ENCODE data around the gene DEUP1.
"Not testable (repeated sequence)": the region's sequence is repeated elsewhere in the genome, so short reads cannot be mapped to it uniquely, and the experiment has no call there.

DEUP1 gene

DNA sequence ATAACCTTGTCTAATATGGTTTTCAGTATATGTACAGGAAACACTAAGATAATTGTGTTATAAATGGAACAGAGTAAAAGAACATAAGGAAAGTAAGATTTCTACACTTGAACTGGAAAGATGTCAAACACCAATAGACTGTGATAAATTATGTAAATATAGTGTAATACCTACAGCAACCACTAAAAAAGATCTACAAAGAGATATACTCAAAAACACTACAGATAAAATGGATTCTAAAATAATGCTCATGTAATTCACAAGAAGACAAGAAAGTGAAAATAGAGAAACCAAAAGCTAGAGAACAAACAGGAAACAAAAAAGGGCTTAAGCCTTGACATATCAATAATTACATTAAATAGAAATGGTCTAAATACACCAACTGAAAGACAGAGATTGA is 30.9 kb downstream of the DEUP1 start:
- DNase-seq = no peak

DNA sequence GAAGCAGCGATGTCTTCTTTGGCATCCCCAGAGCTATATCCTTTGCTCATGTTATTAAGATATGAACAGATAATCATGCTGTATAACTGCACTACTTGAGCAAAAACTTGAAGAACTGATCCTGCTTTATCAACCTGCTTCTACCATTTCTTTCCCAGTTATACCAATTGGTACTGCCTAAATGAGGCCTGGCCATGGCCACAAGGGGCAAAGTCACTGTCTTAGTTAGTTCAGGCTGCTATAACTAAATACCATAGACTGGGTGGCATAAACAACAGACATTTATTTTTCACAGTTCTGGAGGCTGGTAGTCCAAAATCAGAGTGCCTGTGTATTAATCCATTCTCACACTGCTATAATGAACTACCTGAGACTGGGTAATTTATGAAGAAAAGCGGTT is 37.5 kb downstream of the DEUP1 start:
- DNase-seq = no peak

DNA sequence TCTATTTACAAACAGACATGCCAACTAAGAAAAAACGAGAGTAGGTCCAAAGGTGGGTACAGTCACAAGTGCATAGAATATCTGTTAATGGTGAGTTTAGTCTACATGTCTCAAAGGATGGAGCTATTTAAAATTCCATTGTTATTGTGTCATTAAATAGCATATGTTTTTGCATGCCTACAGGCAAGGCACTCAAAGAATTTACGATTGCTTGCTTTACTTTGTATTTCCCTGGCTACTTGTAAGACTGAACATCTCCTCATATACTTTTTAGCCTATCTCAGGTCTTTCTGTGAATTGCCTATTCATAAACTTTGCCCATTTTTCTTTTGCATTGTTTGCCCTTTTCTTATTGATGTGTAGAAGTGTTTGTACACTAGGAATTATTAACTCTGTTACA is 39.7 kb downstream of the DEUP1 start:
- no peak for DNase-seq

DNA sequence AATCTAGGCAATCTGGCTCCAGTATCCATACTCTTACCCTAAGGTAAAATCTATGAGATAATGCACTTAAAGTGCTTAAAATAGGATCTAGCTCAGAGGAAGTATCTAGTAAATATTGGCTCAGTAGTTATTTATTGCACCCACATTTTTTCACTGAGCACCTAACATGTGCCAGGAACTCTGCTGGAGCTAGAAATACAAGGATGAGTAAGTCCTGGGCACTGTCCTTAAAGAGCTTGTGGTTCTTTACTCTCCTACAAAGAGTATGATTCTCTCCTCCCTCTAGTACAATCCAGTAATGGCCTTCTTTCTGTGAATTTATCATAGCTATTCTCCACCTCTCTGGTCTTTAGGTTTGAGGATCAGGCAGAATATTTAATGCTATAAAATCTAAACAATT is 59.2 kb downstream of the DEUP1 start:
- DNase-seq = no peak

- no peak for DNase-seq
Observed at GRCh38 chr11:93392867-93393266, 62.3 kb downstream of the DEUP1 start.

GRCh38 chr11:93393386-93393785 is 62.8 kb downstream of the DEUP1 start:
- DNase-seq = no peak

DNA sequence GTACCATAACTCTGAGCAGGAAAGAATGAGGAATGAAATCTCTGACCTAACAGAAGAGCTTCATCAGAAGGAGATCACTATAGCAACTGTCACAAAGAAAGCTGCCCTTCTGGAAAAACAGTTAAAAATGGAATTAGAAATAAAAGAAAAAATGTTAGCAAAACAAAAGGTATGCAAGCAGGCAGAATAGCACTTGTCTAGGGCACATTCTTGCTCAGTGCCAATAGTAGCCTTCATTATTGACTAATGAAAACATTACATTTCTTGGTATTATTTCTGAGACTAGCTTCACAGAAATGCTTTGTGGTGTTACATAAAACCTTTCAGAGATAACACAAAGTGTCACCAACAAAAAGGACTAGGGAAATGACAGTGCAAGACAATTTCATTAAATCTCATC is 63.9 kb downstream of the DEUP1 start:
- no peak for DNase-seq

GRCh38 chr11:93396316-93396715 is 65.8 kb downstream of the DEUP1 start:
- DNase-seq = no peak

- no peak for DNase-seq
Observed at GRCh38 chr11:93403930-93404329, 73.4 kb downstream of the DEUP1 start.

GRCh38 chr11:93407777-93408401 is 77.3 kb downstream of the DEUP1 start:
- DNase-seq = no peak

DNA sequence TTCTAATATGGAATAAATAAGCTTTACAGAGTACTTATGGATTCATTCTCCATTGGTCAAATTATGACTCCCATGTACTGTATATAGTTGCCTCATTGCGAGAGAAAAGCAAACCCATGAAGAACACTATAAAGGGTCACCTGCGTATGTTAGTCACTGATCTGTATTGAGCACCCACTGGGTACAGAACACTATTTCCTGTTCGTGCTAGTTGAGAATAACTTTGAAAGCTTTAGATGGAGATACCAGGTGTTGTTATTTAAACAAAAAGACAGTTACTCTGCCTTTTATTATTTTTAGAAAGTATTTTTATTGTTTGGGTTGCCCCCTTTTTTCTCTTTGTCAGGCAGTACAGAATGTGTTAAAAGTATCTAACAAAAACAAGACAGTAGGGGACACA is 79.9 kb downstream of the DEUP1 start:
- no peak for DNase-seq

- DNase-seq = no peak
Observed at GRCh38 chr11:93411705-93412104, 81.2 kb downstream of the DEUP1 start.

DNA sequence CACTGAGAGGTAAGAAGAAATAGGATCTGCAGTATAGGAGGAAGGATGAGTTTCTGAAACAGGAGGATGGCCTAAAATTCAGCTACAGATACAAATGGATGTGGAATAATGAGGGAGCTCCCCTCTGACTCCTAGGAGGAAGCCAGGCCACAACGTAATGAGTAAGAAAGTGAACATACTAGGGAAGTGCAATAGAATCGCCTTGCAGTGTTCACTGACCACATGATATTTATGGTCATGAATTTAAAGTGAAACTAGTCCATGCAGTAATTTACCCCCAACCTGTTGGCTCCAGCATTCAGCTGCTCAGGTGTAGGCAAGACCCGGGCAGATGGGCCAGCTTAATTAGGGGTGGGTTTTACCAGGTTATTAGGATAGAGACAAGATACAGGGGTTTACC is 101.7 kb downstream of the DEUP1 start:
- no peak for DNase-seq

DNA sequence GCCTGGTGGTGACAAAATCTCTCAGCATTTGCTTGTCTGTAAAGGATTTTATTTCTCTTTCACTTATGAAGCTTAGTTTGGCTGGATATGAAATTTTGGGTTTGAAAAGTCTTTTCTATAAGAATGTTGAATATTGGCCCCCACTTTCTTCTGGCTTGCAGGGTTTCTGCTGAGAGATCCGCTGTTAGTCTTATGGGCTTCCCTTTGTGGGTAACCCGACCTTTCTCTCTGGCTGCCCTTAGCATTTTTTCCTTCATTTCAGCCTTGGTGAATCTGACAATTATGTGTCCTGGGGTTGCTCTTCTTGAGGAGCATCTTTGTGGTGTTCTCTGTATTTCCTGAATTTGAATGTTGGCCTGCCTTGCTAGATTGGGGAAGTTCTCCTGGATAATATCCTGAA is 112.7 kb downstream of the DEUP1 start:
- DNase-seq = not testable (repeated sequence)

DNA sequence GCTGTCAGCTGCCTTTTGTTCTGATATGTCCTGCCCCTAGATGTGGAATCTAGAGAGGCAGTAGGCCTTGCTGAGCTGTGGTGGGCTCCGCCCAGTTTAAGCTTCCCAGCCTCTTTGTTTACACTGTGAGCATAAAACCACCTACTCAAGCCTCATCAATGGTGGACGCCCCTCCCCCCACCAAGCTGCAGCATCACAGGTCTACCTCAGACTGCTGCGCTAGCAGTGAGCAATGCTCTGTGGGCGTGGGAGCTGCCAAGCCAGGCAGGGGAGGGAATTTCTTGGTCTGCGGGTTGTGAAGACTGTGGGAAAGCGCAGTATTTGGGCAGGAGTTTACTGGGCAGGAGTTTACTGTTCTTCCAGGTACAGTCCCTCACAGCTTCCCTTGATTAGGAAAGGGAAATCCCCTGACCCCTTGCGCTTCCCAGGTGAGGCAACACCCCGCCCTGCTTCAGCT is 114.1 kb downstream of the DEUP1 start:
- no peak for DNase-seq

GRCh38 chr11:93458286-93458685 is 127.7 kb downstream of the DEUP1 start:
- DNase-seq = no peak

DNA sequence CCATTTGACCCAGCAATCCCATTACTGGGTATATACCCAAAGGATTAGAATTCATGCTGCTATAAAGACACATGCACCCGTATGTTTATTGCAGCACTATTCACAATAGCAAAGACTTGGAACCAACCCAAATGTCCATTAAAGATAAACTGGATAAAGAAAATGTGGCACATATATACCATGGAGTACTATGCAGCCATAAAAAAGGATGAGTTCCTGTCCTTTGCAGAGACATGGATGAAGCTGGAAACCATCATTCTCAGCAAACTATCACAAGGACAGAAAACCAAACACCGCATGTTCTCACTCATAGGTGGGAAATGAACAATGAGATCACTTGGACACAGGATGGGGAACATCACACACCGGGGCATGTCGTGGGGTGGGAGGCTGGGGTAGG is 133.1 kb downstream of the DEUP1 start:
- not testable (repeated sequence) for DNase-seq

GRCh38 chr11:93464927-93465540 is 134.5 kb downstream of the DEUP1 start:
- DNase-seq = no peak

- no peak for DNase-seq
Observed at GRCh38 chr11:93467054-93467453, 136.5 kb downstream of the DEUP1 start.

DNA sequence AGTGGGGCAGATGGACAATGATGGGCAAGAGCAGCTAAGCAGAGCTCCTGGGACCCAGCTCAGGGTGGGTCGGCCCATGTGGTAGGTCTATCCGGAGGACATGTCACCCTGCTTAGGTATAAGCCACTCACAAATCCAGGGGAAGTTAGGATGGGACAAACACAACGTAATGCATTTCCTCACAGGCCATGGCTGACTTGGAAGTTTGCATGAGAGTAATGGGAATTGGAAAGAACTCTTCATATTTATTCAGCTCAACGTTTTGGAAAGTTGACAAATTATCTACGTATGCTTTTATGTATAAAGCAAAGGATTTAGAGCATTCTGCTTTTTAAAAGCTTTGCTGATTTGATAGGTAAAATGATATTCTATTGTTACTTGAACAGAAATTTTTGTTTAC is 137.7 kb downstream of the DEUP1 start:
- DNase-seq = no peak

DNA sequence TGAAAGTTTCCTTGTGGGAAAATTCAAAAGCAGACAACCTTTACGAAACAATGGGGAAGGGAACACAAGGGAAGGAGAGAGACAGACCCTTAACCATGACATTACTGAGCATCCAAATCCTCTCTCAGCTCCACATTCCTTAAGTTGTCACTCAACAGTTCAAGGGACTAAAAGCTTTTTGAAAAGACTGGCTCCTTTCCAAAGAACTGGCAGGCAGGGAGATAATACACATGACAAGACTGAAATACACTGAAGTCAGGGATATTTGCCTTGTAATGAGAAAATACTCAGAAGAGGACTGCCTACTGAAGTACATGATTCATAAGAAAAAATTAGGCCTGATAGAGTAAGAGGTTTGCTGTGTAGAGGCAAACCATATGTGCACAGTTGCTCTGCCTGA is 143.6 kb downstream of the DEUP1 start:
- no peak for DNase-seq

GRCh38 chr11:93476796-93477195 is 146.3 kb downstream of the DEUP1 start:
- no peak for DNase-seq

GRCh38 chr11:93477684-93478234 is 147.2 kb downstream of the DEUP1 start:
- no peak for DNase-seq

GRCh38 chr11:93478841-93479240 is 148.3 kb downstream of the DEUP1 start:
- no peak for DNase-seq

GRCh38 chr11:93480256-93480655 is 149.7 kb downstream of the DEUP1 start:
- no peak for DNase-seq
